CD4-positive, alpha-beta T cell treated with Interferon gamma for 1 hour (primary cell): ENCODE results near the gene APLN.

Experiments
- DNase-seq: peaks from one replicate; pipeline ENCODE4 v3.0.0-alpha.2; 2020

Gene APLN

GRCh38 chrX:129640737-129641136 is 14.0 kb downstream of the APLN start:
- DNase-seq: no peak

GRCh38 chrX:129638917-129639316 is 15.8 kb downstream of the APLN start:
- DNase-seq: no peak

- peak; percentile 67 for DNase-seq
Observed at GRCh38 chrX:129637217-129638109, 17.3 kb downstream of the APLN start.

- DNase-seq: no peak
Observed at GRCh38 chrX:129636175-129636681, 18.5 kb downstream of the APLN start.

GRCh38 chrX:129634541-129634940 is 20.2 kb downstream of the APLN start:
- no peak for DNase-seq

- DNase-seq: no peak
Observed at GRCh38 chrX:129632443-129632842, 22.3 kb downstream of the APLN start.

GRCh38 chrX:129631849-129632248 is 22.9 kb downstream of the APLN start:
- no peak for DNase-seq

GRCh38 chrX:129629837-129630236 is 24.9 kb downstream of the APLN start:
- no peak for DNase-seq

- DNase-seq: no peak
Observed at GRCh38 chrX:129626026-129626425, 28.7 kb downstream of the APLN start.

GRCh38 chrX:129622757-129623301 is 31.9 kb downstream of the APLN start:
- no peak for DNase-seq

GRCh38 chrX:129618997-129619396 is 35.8 kb downstream of the APLN start:
- DNase-seq: no peak

GRCh38 chrX:129617420-129617819 is 37.3 kb downstream of the APLN start:
- DNase-seq: no peak

- DNase-seq: no peak
Observed at GRCh38 chrX:129614481-129615255, 40.1 kb downstream of the APLN start.

GRCh38 chrX:129613596-129613995 is 41.2 kb downstream of the APLN start:
- DNase-seq: no peak

- no peak for DNase-seq
Observed at GRCh38 chrX:129612396-129612795, 42.4 kb downstream of the APLN start.

- DNase-seq: no peak
Observed at GRCh38 chrX:129609395-129609794, 45.4 kb downstream of the APLN start.

- no peak for DNase-seq
Observed at GRCh38 chrX:129608496-129608895, 46.3 kb downstream of the APLN start.

- DNase-seq: peak; percentile 44
Observed at GRCh38 chrX:129606918-129607317, 47.8 kb downstream of the APLN start.

- no peak for DNase-seq
Observed at GRCh38 chrX:129600981-129601424, 53.8 kb downstream of the APLN start.

- no peak for DNase-seq
Observed at GRCh38 chrX:129599996-129600395, 54.8 kb downstream of the APLN start.

GRCh38 chrX:129599499-129599898 is 55.3 kb downstream of the APLN start:
- DNase-seq: no peak

- no peak for DNase-seq
Observed at GRCh38 chrX:129597905-129598304, 56.9 kb downstream of the APLN start.

- DNase-seq: no peak
Observed at GRCh38 chrX:129596077-129596476, 58.7 kb downstream of the APLN start.
